Measurements from ENCODE around the gene CCDC134. TPM values are rescaled to one million over a fixed set of nuclear protein-coding genes. Genes with fewer than 3 reads are reported as not detected.

Gene CCDC134
- total RNA-seq, 1 donor from 2014 or later: 24.2 TPM

DNA sequence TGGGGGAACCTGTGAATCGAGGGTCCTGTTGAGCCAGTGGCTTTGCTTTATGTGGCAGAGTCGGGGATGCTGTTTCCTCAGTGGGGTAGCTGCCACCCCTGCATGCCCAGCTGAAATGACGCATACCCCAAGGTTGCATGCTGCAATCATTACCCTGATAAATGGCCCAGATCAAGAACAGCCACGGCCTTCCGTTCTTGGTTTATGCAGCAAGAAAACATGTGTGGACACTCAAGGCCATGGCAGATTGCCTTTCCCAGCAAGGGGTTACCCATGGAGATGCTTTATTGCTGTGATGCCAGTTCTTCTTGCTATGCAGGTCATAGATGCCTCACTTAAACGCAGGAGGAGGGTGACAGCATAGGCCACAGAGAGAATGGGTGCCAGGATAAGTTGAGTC is 18.1 kb downstream of the CCDC134 start:
- Mint-ChIP-seq H3K27ac (no peak overlapping the region), H3K4me3 (ENCODE audit: low read depth) (no peak overlapping the region), H3K36me3 (ENCODE audit: insufficient read depth) (peaks cover 3% of the 10 kb centered on the region), H3K4me1 (ENCODE audit: low read depth) (no peaks in the 10 kb centered on the region), H3K27me3 (no peaks in the 10 kb centered on the region), H3K9me3 (ENCODE audit: low read depth) (no peaks in the 10 kb centered on the region)
- TF ChIP-seq, protein P1, sequence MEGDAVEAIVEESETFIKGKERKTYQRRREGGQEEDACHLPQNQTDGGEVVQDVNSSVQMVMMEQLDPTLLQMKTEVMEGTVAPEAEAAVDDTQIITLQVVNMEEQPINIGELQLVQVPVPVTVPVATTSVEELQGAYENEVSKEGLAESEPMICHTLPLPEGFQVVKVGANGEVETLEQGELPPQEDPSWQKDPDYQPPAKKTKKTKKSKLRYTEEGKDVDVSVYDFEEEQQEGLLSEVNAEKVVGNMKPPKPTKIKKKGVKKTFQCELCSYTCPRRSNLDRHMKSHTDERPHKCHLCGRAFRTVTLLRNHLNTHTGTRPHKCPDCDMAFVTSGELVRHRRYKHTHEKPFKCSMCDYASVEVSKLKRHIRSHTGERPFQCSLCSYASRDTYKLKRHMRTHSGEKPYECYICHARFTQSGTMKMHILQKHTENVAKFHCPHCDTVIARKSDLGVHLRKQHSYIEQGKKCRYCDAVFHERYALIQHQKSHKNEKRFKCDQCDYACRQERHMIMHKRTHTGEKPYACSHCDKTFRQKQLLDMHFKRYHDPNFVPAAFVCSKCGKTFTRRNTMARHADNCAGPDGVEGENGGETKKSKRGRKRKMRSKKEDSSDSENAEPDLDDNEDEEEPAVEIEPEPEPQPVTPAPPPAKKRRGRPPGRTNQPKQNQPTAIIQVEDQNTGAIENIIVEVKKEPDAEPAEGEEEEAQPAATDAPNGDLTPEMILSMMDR (IDR thresholded peaks at IDR 0.05; ENCODE audit: unreplicated experiment): no peak
- DNase-seq (ENCODE audit: low spot score, unreplicated experiment): no peak

DNA sequence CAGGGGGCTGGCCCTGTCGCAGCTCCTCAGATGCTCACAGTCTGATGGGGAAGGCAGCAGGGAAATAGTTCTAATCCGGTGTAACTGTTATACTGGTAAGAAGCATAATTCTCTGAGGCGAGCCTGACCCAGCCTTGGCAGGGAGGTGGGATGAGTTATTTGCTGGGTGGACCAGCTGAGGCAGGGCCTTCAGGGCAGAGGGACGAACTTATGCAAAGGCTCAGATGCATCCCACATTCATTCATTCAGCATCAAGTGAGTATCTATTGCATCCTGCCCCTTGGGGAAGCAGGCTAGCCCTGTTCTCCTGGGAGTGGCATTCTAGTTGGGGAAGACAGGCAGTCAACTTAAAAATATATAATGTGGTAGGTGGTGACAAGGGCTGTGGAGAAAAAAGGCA is 18.8 kb downstream of the CCDC134 start:
- peak overlapping the region; percentile 8 for H3K27ac Mint-ChIP-seq
- H3K27me3 Mint-ChIP-seq: no peaks in the 10 kb centered on the region
- H3K4me3 Mint-ChIP-seq (ENCODE audit: low read depth): no peak overlapping the region
- no peaks in the 10 kb centered on the region for H3K9me3 Mint-ChIP-seq (ENCODE audit: low read depth)
- TF ChIP-seq, protein P1 (IDR thresholded peaks at IDR 0.05; ENCODE audit: unreplicated experiment): no peak
- peaks cover 1% of the 10 kb centered on the region for H3K36me3 Mint-ChIP-seq (ENCODE audit: insufficient read depth)
- H3K4me1 Mint-ChIP-seq (ENCODE audit: low read depth): no peaks in the 10 kb centered on the region
- no peak for DNase-seq (ENCODE audit: low spot score, unreplicated experiment)

DNA sequence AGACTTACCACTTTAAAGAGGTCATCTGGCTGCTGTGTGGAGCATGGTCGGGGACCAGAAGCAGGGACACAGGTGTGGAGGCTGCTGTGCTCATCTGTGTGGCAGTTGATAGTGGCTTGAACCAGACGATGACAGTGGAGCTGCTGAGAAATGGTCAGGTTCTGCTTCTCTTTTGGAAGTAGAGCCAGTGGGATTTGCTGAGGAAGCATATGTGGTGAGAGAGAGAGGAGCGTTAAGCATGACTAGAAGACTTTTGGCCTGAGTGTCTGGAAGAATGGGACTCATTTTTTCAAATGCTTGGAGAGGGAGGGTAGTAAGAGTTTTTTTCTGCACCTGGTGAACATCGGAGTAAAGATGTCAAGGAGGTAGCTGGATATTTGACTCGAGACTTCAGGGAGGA is 20.0 kb downstream of the CCDC134 start:
- TF ChIP-seq, protein P1 (IDR thresholded peaks at IDR 0.05; ENCODE audit: unreplicated experiment): no peak
- Mint-ChIP-seq H3K36me3 (ENCODE audit: insufficient read depth) (peaks cover 1% of the 10 kb centered on the region), H3K27ac (peak overlapping the region; percentile 8), H3K9me3 (ENCODE audit: low read depth) (no peaks in the 10 kb centered on the region), H3K4me1 (ENCODE audit: low read depth) (no peaks in the 10 kb centered on the region), H3K4me3 (ENCODE audit: low read depth) (no peak overlapping the region), H3K27me3 (no peaks in the 10 kb centered on the region)
- DNase-seq (ENCODE audit: low spot score, unreplicated experiment): no peak

DNA sequence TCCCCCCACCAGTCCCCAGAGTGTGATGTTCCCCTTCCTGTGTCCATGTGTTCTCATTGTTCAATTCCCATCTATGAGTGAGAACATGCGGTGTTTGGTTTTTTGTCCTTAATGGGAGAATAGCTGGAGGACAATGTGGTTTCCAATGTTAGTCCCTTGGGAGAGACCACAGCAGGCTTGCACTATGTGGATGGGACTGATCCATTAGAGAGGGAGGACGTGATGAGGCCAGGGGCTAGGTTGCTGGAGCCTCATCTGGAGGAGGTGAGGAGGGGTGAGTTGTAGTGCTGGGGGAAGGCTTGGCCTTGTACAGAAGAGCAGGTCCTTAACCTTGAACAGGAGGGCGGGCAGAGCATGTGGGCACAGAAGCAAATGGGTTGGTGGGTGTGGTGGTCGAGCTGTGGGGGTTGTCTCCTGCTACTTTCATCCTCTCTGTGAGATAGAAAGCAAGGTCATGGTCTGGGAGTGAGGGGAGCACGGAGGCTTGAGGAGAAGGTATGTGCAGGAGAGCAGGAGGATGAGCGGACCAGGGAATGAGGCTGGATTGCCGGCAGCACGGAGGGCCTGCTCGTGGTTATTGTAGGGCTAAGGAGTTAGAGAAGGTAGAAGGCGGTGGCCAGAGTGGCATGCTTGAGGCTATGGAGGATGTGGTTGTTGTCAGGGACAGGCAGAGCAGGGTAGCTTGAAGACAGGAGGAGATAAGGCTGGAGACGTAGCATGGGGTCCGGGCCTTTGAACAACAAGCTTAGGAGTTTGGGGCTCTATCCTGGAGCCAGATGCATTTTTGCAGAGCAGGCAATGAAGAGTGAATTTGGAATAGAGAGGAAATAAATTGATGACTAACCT is 21.2 kb downstream of the CCDC134 start:
- H3K27me3 Mint-ChIP-seq: no peaks in the 10 kb centered on the region
- no peak overlapping the region for H3K27ac Mint-ChIP-seq
- peaks cover 1% of the 10 kb centered on the region for H3K36me3 Mint-ChIP-seq (ENCODE audit: insufficient read depth)
- no peak for DNase-seq (ENCODE audit: low spot score, unreplicated experiment)
- no peak overlapping the region for H3K4me3 Mint-ChIP-seq (ENCODE audit: low read depth)
- no peaks in the 10 kb centered on the region for H3K9me3 Mint-ChIP-seq (ENCODE audit: low read depth)
- H3K4me1 Mint-ChIP-seq (ENCODE audit: low read depth): no peaks in the 10 kb centered on the region
- TF ChIP-seq, protein P1 (IDR thresholded peaks at IDR 0.05; ENCODE audit: unreplicated experiment): no peak

DNA sequence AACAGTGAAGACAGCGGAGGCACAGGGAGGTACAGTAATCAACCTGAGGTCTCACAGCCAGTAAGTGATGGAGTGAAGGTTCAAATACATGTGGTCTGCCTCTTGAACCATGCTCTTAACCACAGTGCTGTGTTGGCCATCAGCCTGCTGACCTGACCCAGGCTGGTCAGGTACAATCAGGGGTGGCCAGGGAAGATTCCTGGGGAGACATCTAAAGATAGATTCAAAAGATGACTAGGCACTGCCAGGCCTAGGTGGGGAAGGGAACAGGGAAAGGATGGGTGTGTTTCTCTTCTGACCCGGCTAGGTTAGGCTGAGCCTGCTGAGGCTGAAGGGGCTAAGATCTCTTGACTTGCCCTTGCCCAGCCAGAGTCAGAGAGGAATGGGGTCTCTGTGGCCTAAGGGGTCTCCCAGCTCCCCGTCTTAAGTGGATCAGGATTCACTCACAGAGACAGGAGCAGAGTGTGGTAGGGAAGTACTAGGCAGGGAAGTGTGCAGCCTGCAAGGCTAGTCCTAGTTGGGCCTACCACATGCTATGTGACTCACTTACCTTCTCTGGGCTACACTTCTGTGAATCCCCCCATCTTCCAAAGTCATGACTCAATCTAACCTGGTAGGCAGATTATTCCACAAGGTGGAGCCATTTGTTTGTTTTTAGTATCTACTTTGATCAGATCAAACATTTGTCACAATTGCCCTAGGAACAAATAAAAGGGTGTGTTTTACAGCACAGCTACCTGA is 22.0 kb downstream of the CCDC134 start:
- peaks cover 1% of the 10 kb centered on the region for H3K36me3 Mint-ChIP-seq (ENCODE audit: insufficient read depth)
- no peaks in the 10 kb centered on the region for H3K9me3 Mint-ChIP-seq (ENCODE audit: low read depth)
- DNase-seq (ENCODE audit: low spot score, unreplicated experiment): no peak
- no peaks in the 10 kb centered on the region for H3K27me3 Mint-ChIP-seq
- TF ChIP-seq, protein P1 (IDR thresholded peaks at IDR 0.05; ENCODE audit: unreplicated experiment): peak; percentile 41
- no peaks in the 10 kb centered on the region for H3K4me1 Mint-ChIP-seq (ENCODE audit: low read depth)
- no peak overlapping the region for H3K27ac Mint-ChIP-seq
- H3K4me3 Mint-ChIP-seq (ENCODE audit: low read depth): no peak overlapping the region
